ENCODE measurements around the gene KMO. TPM values are rescaled to one million over a fixed set of nuclear protein-coding genes. Genes with fewer than 3 reads are reported as not detected.
A peak's percentile ranks its signal among the peaks of the same experiment; 100 is the strongest.

Gene KMO
- total and polyA plus RNA-seq, 8 donors: 0.04 to 0.89 (median 0.23) TPM; not detected in 2

GRCh38 chr1:241533326-241534115 lies 1.3 kb downstream of the KMO start:
- 55 to 69% methylated on average over 5 of the region's 5 CpGs for WGBS, 2 donors
- H3K4me1 ChIP-seq: no peaks in the 10 kb centered on the region
- no peaks in the 10 kb centered on the region for H3K36me3 ChIP-seq
- FAIRE-seq (no peak), DNase-seq (no peak), ATAC-seq (no peak)
- no peak for TF ChIP-seq CTCF (IDR thresholded peaks at IDR 0.05)
- no peak overlapping the region for H3K4me3 ChIP-seq
- H3K27ac ChIP-seq: no peak overlapping the region
- intact Hi-C loops (cut with DNase I): loop anchor here in 1 of 3 donors (10.0 kb wide), 1 partner anchor 91 kb away; no protein-coding TSS in a partner anchor
- no peaks in the 10 kb centered on the region for H3K27me3 ChIP-seq
- no peaks in the 10 kb centered on the region for H3K9me3 ChIP-seq

GRCh38 chr1:241536304-241536703 lies 4.1 kb downstream of the KMO start:
- intact Hi-C loops (cut with DNase I): loop anchor here in 1 of 3 donors (10.0 kb wide), 1 partner anchor 88 kb away; no protein-coding TSS in a partner anchor
- FAIRE-seq: no peak
- ATAC-seq: no peak
- no peaks in the 10 kb centered on the region for H3K4me1 ChIP-seq
- no peak for TF ChIP-seq CTCF (IDR thresholded peaks at IDR 0.05)
- H3K36me3 ChIP-seq: no peaks in the 10 kb centered on the region
- H3K9me3 ChIP-seq: no peaks in the 10 kb centered on the region
- H3K27me3 ChIP-seq: no peaks in the 10 kb centered on the region
- H3K4me3 ChIP-seq: no peak overlapping the region
- 60 to 81% methylated on average over 1 of the region's 1 CpG for WGBS, 2 donors
- no peak overlapping the region for H3K27ac ChIP-seq
- DNase-seq: no peak

GRCh38 chr1:241536969-241537368 lies 4.8 kb downstream of the KMO start:
- FAIRE-seq (no peak), DNase-seq (no peak), ATAC-seq (no peak)
- H3K27ac ChIP-seq: no peak overlapping the region
- WGBS, 2 donors: 53 to 73% methylated on average over 2 of the region's 2 CpGs
- H3K27me3 ChIP-seq: no peaks in the 10 kb centered on the region
- no peaks in the 10 kb centered on the region for H3K9me3 ChIP-seq
- no peak for TF ChIP-seq CTCF (IDR thresholded peaks at IDR 0.05)
- no peaks in the 10 kb centered on the region for H3K36me3 ChIP-seq
- intact Hi-C loops (cut with DNase I): loop anchor here in 1 of 3 donors (10.0 kb wide), 1 partner anchor 88 kb away; no protein-coding TSS in a partner anchor
- H3K4me1 ChIP-seq: peaks cover 0 to 3% (median 2%) of the 10 kb centered on the region in 3 donors
- H3K4me3 ChIP-seq: no peak overlapping the region

GRCh38 chr1:241542199-241542907 lies 10.2 kb downstream of the KMO start:
- Histone ChIP-seq H3K36me3 (no peaks in the 10 kb centered on the region), H3K9me3 (no peaks in the 10 kb centered on the region), H3K27ac (peak overlapping the region in 1 of 4 donors; percentile 48), H3K4me3 (no peak overlapping the region), H3K4me1 (peaks cover 3 to 11% (median 11%) of the 10 kb centered on the region in 3 donors), H3K27me3 (no peaks in the 10 kb centered on the region)
- no peak for FAIRE-seq
- intact Hi-C loops (cut with DNase I): no loop called here
- DNase-seq: no peak
- peak in 3 of 4 donors; percentile 67 to 79 (median 76) for ATAC-seq
- TF ChIP-seq CTCF (IDR thresholded peaks at IDR 0.05): no peak
- 25 to 33% methylated on average over 7 of the region's 7 CpGs for WGBS, 2 donors

Measured in pancreas (tissue), 10 donors.